H9 (cell line): Measurements from ENCODE around the gene C1orf146. TPM values are rescaled to one million over a fixed set of nuclear protein-coding genes. Genes with fewer than 3 reads are reported as not detected.

ENCODE experiments used
- DNase-seq: peaks from one replicate; pipeline ENCODE4 v3.0.0-alpha.2; 2017
- H2AFZ ChIP-seq: one replicate; pipeline ENCODE4 v1.6.1; 2013; ENCODE audit warnings: mild to moderate bottlenecking, low read length, control low read depth, moderate library complexity
- H2AK5ac ChIP-seq: 2 replicates; pipeline ENCODE4 v1.6.1; 2013; ENCODE audit warnings: low read length, control low read depth, mixed read lengths; ENCODE audit not compliant: insufficient read length
- H2BK120ac ChIP-seq: one replicate; pipeline ENCODE4 v1.6.1; 2013; ENCODE audit warnings: low read depth, mild to moderate bottlenecking, low read length, control low read depth, inconsistent platforms; ENCODE audit not compliant: poor library complexity, severe bottlenecking
- H2BK12ac ChIP-seq: 2 replicates; pipeline ENCODE4 v1.6.1; 2013; ENCODE audit warnings: low read length, control low read depth, mixed read lengths, low read depth; ENCODE audit not compliant: insufficient read length
- H2BK15ac ChIP-seq: 2 replicates; pipeline ENCODE4 v1.6.1; 2013; ENCODE audit warnings: low read depth, low read length, control low read depth
- H2BK20ac ChIP-seq: one replicate; pipeline ENCODE4 v1.6.1; 2013; ENCODE audit warnings: low read depth, mild to moderate bottlenecking, low read length, control low read depth, inconsistent platforms; ENCODE audit not compliant: poor library complexity, severe bottlenecking
- H2BK5ac ChIP-seq: 2 replicates; pipeline ENCODE4 v1.6.1; 2013; ENCODE audit warnings: low read length, control low read depth, mixed read lengths; ENCODE audit not compliant: insufficient read length
- H3K14ac ChIP-seq: 2 replicates; pipeline ENCODE4 v1.6.1; 2013; ENCODE audit warnings: low read length, control low read depth; ENCODE audit not compliant: insufficient read depth
- H3K18ac ChIP-seq: 2 replicates; pipeline ENCODE4 v1.6.1; 2013; ENCODE audit warnings: low read depth, mild to moderate bottlenecking, mixed read lengths, low read length, control low read depth; ENCODE audit not compliant: insufficient read length
- H3K23ac ChIP-seq: 2 replicates; pipeline ENCODE4 v1.6.1; 2013; ENCODE audit warnings: low read length, control low read depth, mixed read lengths, low read depth; ENCODE audit not compliant: insufficient read length
- H3K23me2 ChIP-seq: 2 replicates; pipeline ENCODE4 v1.6.1; 2013; ENCODE audit warnings: low read depth, mild to moderate bottlenecking, mixed read lengths, low read length, control low read depth; ENCODE audit not compliant: insufficient read length, poor library complexity, severe bottlenecking
- H3K27ac ChIP-seq: 2 replicates; pipeline ENCODE4 v1.5.1; 2013; ENCODE audit warnings: low read length, control low read depth, mixed read lengths, low read depth; ENCODE audit not compliant: insufficient read length
- H3K27me3 ChIP-seq: 2 replicates; pipeline ENCODE4 v1.6.1; 2013; ENCODE audit warnings: low read length, control low read depth, inconsistent platforms; ENCODE audit not compliant: insufficient read depth
- H3K4ac ChIP-seq: 2 replicates; pipeline ENCODE4 v1.6.1; 2013; ENCODE audit warnings: low read depth, mild to moderate bottlenecking, control low read depth, inconsistent platforms, low read length, moderate library complexity
- H3K4me1 ChIP-seq: 2 replicates; pipeline ENCODE4 v1.6.1; 2013; ENCODE audit warnings: low read length, control low read depth, inconsistent platforms; ENCODE audit not compliant: insufficient read depth
- H3K4me2 ChIP-seq: 2 replicates; pipeline ENCODE4 v1.6.1; 2013; ENCODE audit warnings: low read length, control low read depth, mixed read lengths; ENCODE audit not compliant: insufficient read length, insufficient read depth
- H3K56ac ChIP-seq: 2 replicates; pipeline ENCODE4 v1.6.1; 2013; ENCODE audit warnings: low read depth, mild to moderate bottlenecking, mixed read lengths, low read length, control low read depth; ENCODE audit not compliant: insufficient read length
- H3K79me1 ChIP-seq: 2 replicates; pipeline ENCODE4 v1.6.1; 2013; ENCODE audit warnings: low read depth, mild to moderate bottlenecking, moderate library complexity, low read length, control low read depth, inconsistent platforms; ENCODE audit not compliant: insufficient read depth, poor library complexity, severe bottlenecking
- H3K79me2 ChIP-seq: 2 replicates; pipeline ENCODE4 v1.6.1; 2013; ENCODE audit warnings: low read length, control low read depth, inconsistent platforms; ENCODE audit not compliant: insufficient read depth
- H3K9ac ChIP-seq: 2 replicates; pipeline ENCODE4 v1.6.1; 2013; ENCODE audit warnings: low read length, control low read depth, mixed read lengths; ENCODE audit not compliant: insufficient read length; ENCODE audit errors: extremely low read depth
- H3K9me3 ChIP-seq: one replicate; pipeline ENCODE4 v1.6.1; 2013; ENCODE audit warnings: low read depth, low read length, inconsistent platforms; ENCODE audit not compliant: control insufficient read depth
- H3T11ph ChIP-seq: one replicate; pipeline ENCODE4 v1.6.1; 2013; ENCODE audit warnings: mild to moderate bottlenecking, low read length, control low read depth, inconsistent platforms
- H4K20me1 ChIP-seq: one replicate; pipeline ENCODE4 v1.6.1; 2013; ENCODE audit not compliant: control insufficient read depth, insufficient read length, insufficient read depth
- H4K5ac ChIP-seq: 2 replicates; pipeline ENCODE4 v1.6.1; 2013; ENCODE audit warnings: low read depth, mild to moderate bottlenecking, mixed read lengths, low read length, control low read depth; ENCODE audit not compliant: insufficient read length
- H4K8ac ChIP-seq: replicated peaks from 2 replicates; pipeline ENCODE4 v1.6.1; 2013; ENCODE audit warnings: low read length, control low read depth, mixed read lengths, low read depth; ENCODE audit not compliant: insufficient read length
- H4K91ac ChIP-seq: 2 replicates; pipeline ENCODE4 v1.6.1; 2013; ENCODE audit warnings: low read depth, mild to moderate bottlenecking, moderate library complexity, mixed read lengths, low read length, control low read depth; ENCODE audit not compliant: insufficient read length
- H3K27ac Mint-ChIP-seq, 3 experiments: 2 replicates in 2 of 3; 3 replicates in 1 of 3; pipeline ENCODE4 v1.8.0; 2020 to 2021; ENCODE audit warnings: mixed read lengths in 3 of 3, mild to moderate bottlenecking in 1 of 3, moderate library complexity in 1 of 3
- H3K27me3 Mint-ChIP-seq: 2 replicates; pipeline ENCODE4 v1.8.0; 2021; ENCODE audit warnings: low read depth, mild to moderate bottlenecking, moderate library complexity, mixed read lengths
- H3K36me3 Mint-ChIP-seq, 3 experiments: 2 replicates in 2 of 3; 3 replicates in 1 of 3; pipeline ENCODE4 v1.8.0; 2020 to 2021; ENCODE audit warnings: low read depth in 3 of 3, mixed read lengths in 3 of 3; ENCODE audit not compliant: insufficient read depth in 1 of 3
- H3K4me1 Mint-ChIP-seq, 2 experiments: 2 replicates each; pipeline ENCODE4 v1.8.0; 2020; ENCODE audit warnings: mixed read lengths in 2 of 2
- H3K4me3 Mint-ChIP-seq, 2 experiments: 2 replicates in 1 of 2; 3 replicates in 1 of 2; pipeline ENCODE4 v1.8.0; 2020 to 2021; ENCODE audit warnings: mild to moderate bottlenecking in 2 of 2, mixed read lengths in 2 of 2, moderate library complexity in 1 of 2
- H3K9me3 Mint-ChIP-seq, 2 experiments: 2 replicates in 1 of 2; 3 replicates in 1 of 2; pipeline ENCODE4 v1.8.0; 2020; ENCODE audit warnings: mild to moderate bottlenecking in 2 of 2, mixed read lengths in 2 of 2, moderate library complexity in 1 of 2
- CTCF ChIP-seq: fragments of 200-600 bp; sonication (generic); conservative IDR thresholded peaks from 3 replicates; pipeline ENCODE4 v1.8.0; 2021; ENCODE audit warnings: antibody characterized with exemption, mild to moderate bottlenecking
- WGBS: extraction: QIAGEN DNeasy Blood & Tissue Kit; methylation state at CpG from one replicate; pipeline ENCODE4 v1.1.7; 2013; ENCODE audit warnings: missing lambda C conversion rate, low lambda C conversion rate, mixed read lengths; ENCODE audit not compliant: insufficient read length; ENCODE audit errors: extremely low coverage; 5-methylcytosine and 5-hydroxymethylcytosine counted together
- total RNA-seq: library from RNA; stranded (reverse); gene quantifications from 2 replicates; pipeline ENCODE4 v1.2.1, GENCODE V29; 2021

The C1orf146 gene
- total RNA-seq, 1 experiment from 2014 or later, result not detected

GRCh38 chr1:92274939-92275338 lies 57.2 kb downstream of the C1orf146 start:
- Histone ChIP-seq H3K4me1 (no peaks in the 10 kb centered on the region), H3K79me2 (no peaks in the 10 kb centered on the region), H2BK120ac (no peak overlapping the region), H3K23ac (no peak overlapping the region), H3K18ac (no peak overlapping the region), H3K23me2 (no peaks in the 10 kb centered on the region), H3K79me1 (no peaks in the 10 kb centered on the region), H4K20me1 (no peaks in the 10 kb centered on the region), H3K14ac (no peak overlapping the region), H3K27ac (no peak overlapping the region), H2AFZ (no peak overlapping the region), H2BK20ac (no peak overlapping the region), H2BK5ac (no peak overlapping the region), H4K8ac (no peak overlapping the region), H2BK15ac (no peak overlapping the region), H4K91ac (no peak overlapping the region), H2BK12ac (no peak overlapping the region), H3K56ac (no peak overlapping the region), H3K4me2 (no peak overlapping the region), H2AK5ac (no peak overlapping the region), H3T11ph (no peak overlapping the region), H3K9me3 (no peaks in the 10 kb centered on the region), H3K27me3 (no peaks in the 10 kb centered on the region), H4K5ac (no peak overlapping the region), H3K4ac (no peak overlapping the region), H3K9ac (no peak overlapping the region)
- H3K4me1 Mint-ChIP-seq, result no peaks in the 10 kb centered on the region
- no peak for DNase-seq
- no peaks in the 10 kb centered on the region for H3K9me3 Mint-ChIP-seq
- H3K27me3 Mint-ChIP-seq, result no peaks in the 10 kb centered on the region
- peaks cover 9 to 39% (median 34%) of the 10 kb centered on the region in 3 experiments; a peak in 6 of 7 replicates for H3K36me3 Mint-ChIP-seq
- no CpG with 5 or more reads among the region's 1 CpG for WGBS
- no peak overlapping the region for H3K27ac Mint-ChIP-seq
- H3K4me3 Mint-ChIP-seq, result no peak overlapping the region
- no peak for TF ChIP-seq CTCF
